NCI-H146 treated with DMSO at 0.1 percent for 48 hours (cell line): ENCODE measurements around the gene CCDC200.
"Not testable (repeated sequence)": the region's sequence is repeated elsewhere in the genome, so short reads cannot be mapped to it uniquely, and the experiment has no call there.

Experiments
- DNase-seq: peaks from one replicate; lab custom pipeline; 2025; ENCODE audit not compliant: unreplicated experiment; lab: John Stamatoyannopoulos, UW

Gene CCDC200

GRCh38 chr17:43228020-43228782 is at the start of gene CCDC200:
CCDC200 (minus strand) TSS chr17:43228623; CDS start chr17:43228554, 69 bp downstream.
- not testable (repeated sequence) for DNase-seq

- not testable (repeated sequence) for DNase-seq
Observed at GRCh38 chr17:43272914-43273313, 44.5 kb upstream of the CCDC200 start.

GRCh38 chr17:43272483-43272882 is 44.1 kb upstream of the CCDC200 start:
- DNase-seq, result not testable (repeated sequence)

GRCh38 chr17:43270552-43271504 is 42.4 kb upstream of the CCDC200 start:
- DNase-seq, result not testable (repeated sequence)

- not testable (repeated sequence) for DNase-seq
Observed at GRCh38 chr17:43246456-43246855, 18.0 kb upstream of the CCDC200 start.

GRCh38 chr17:43240596-43241352 is 12.4 kb upstream of the CCDC200 start:
- not testable (repeated sequence) for DNase-seq

- not testable (repeated sequence) for DNase-seq
Observed at GRCh38 chr17:43239597-43239996, 11.2 kb upstream of the CCDC200 start.

- not testable (repeated sequence) for DNase-seq
Observed at GRCh38 chr17:43233877-43234276, 5.5 kb upstream of the CCDC200 start, which contains the start of gene RNU2-1. RNU2-1 (minus strand) TSS chr17:43233977.

- not testable (repeated sequence) for DNase-seq
Observed at GRCh38 chr17:43233263-43233662, 4.8 kb upstream of the CCDC200 start.

GRCh38 chr17:43232021-43232699 is 3.7 kb upstream of the CCDC200 start:
- not testable (repeated sequence) for DNase-seq

GRCh38 chr17:43231205-43232020 is 3.0 kb upstream of the CCDC200 start:
- DNase-seq, result not testable (repeated sequence)

- no peak for DNase-seq
Observed at GRCh38 chr17:43226393-43226792, 2.0 kb downstream of the CCDC200 start.

- no peak for DNase-seq
Observed at GRCh38 chr17:43224146-43224705, 4.2 kb downstream of the CCDC200 start.

GRCh38 chr17:43220511-43221125 is 7.8 kb downstream of the CCDC200 start:
- no peak for DNase-seq

GRCh38 chr17:43219746-43220380 is 8.6 kb downstream of the CCDC200 start:
- no peak for DNase-seq

GRCh38 chr17:43219001-43219400 is 9.4 kb downstream of the CCDC200 start:
- no peak for DNase-seq

GRCh38 chr17:43217614-43218087 is 10.8 kb downstream of the CCDC200 start:
- no peak for DNase-seq
